Pons (tissue), 1 donor: ENCODE results near the gene ACOT13.
"Not testable (repeated sequence)": the region's sequence is repeated elsewhere in the genome, so short reads cannot be mapped to it uniquely, and the experiment has no call there.

Experiments
- DNase-seq: peaks from one replicate; pipeline ENCODE4 v3.0.0-alpha.2; 2016; ENCODE audit warnings: low spot score

Gene ACOT13

GRCh38 chr6:24731456-24732134 lies 64.7 kb downstream of the ACOT13 start:
- not testable (repeated sequence) for DNase-seq

DNA sequence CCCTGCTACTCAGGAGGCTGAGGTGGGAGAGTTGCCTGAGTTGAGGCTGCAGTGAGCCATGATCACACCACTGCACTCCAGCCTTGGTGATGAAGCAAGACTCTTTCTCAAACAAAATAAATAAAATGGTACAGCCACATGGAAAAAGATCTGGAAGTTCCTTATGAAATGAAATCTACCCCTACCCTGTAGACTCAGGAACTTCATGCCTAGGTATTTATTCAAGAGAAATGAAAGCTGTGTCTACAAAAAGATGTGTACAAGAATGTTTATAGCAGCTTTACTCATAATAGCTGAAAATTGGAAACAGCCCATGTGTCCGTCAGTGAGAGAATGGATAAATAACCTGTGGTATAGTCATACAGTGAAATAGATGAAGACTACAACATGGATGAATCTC lies 67.3 kb downstream of the ACOT13 start:
- no peak for DNase-seq

DNA sequence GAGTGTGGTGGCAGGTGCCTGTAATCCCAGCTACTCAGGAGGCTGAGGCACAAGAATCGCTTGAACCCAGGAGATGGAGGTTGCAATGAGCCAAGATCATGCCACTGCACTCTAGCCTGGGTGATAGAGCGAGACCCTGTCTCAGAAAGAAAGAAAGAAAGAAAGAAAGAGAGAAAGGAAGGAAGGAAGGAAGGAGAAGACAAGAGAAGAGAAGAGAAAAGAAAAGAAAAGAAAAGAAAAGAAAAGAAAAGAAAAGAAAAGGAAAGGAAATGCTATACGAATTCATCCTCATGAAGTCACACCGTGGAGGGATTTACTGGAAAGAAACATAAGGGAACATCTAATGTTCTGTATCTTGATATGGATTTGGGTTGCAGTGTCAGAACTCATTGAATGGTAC lies 67.8 kb downstream of the ACOT13 start:
- not testable (repeated sequence) for DNase-seq

- peak; percentile 33 for DNase-seq
Observed at GRCh38 chr6:24738741-24739140, 71.9 kb downstream of the ACOT13 start.

- DNase-seq, result no peak
Observed at GRCh38 chr6:24740861-24741260, 74.0 kb downstream of the ACOT13 start.

DNA sequence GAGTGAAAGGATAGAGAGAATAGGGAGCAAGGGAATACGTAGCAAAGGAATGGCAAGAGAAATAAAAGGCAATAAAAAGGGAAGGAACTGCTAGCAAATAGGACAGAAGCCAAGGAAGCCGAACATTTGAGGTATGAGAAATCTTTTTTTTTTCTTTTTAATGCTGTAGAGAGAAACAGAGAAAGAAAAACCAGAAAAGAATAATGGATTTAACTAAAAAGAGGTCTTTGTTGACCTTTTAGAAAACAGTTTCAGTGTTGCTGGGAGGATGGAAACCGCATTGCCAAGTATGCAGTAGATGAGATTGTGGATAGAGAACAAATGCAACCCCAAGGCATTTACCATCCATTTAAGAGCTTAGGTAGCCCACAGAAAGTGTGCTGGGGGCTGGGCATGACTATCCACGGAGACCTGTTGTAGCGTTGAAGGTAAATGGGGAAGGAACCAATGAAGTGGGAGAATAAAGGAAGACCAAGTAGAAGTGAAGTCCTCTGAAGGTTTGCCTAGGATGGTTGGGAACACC lies 75.4 kb downstream of the ACOT13 start:
- DNase-seq, result no peak

GRCh38 chr6:24743265-24743943 lies 76.5 kb downstream of the ACOT13 start:
- peak; percentile 68 for DNase-seq

DNA sequence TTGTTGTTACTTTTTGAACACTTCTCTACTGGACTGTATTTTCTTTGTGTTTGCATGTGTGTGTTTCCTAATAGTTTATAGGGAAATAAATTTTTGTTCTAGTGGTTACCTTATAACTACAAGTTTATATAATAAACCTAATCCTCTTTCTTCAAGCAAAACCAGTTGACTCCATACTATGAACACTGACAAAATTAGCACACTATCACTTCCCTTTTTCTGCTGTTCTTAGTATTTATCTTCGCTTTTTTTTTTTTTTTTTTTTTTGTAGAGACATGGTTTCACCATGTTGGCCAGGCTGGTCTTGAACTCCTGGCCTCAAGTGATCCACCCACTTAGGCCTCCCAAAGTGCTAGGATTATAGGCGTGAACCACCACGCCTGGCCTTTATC lies 77.1 kb downstream of the ACOT13 start:
- peak; percentile 45 for DNase-seq

GRCh38 chr6:24744911-24745310 lies 78.0 kb downstream of the ACOT13 start:
- peak; percentile 78 for DNase-seq

DNA sequence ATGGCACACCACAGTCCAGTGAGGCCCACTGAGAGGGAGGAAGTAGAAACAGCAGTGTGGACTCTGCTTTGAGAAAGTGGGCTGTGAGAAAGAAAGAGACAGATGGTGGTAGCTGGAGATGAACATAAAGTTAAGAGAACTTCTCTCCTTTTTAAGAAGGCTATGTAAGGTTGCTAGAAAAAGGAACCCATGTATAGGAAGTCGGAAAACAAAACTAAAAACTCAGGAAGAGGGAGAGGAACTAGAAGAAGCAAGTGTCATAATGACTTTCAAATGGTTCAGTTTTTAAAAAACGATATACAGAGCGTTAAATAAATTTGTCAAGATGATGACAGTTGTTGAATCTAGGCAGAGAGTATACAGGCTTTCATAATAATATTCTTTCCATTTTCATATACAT lies 82.4 kb downstream of the ACOT13 start:
- peak; percentile 63 for DNase-seq

DNA sequence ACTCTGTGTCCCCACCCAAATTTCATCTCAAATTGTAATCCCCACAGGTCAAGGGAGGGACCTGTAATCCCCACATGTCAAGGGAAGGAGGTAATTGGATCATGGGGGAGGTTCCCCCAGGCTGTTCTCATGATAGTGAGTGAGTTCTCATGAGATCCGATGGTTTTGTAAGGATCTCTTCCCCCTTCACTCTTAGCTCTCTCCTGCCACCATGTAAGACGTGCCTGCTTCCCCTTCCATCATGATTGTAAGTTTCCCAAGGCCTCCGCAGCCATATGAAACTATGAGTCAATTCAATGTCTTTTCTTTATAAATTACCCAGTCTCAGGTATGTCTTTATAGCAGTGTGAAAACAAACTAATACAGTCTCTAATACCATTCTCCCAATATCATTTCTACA lies 84.0 kb downstream of the ACOT13 start:
- DNase-seq, result not testable (repeated sequence)

DNA sequence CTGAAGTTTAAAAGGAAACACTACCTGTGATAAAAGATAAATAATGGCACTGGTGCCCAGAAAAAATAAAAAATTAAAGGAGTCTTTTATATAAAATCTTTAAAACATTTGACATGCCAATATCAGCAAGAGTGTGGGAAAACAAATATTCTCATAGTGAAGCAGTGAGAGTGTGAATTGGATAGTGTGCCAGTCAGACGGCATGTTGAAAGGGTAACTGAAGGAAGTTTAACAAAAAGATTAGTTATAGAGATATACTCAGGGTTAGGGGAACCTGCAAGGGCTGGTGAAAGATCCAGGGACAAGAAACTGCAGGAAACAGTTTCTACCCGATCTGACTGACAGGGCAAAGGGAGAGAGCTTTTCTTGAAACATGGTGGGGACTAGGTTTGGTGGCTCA lies 85.6 kb downstream of the ACOT13 start:
- DNase-seq, result no peak

DNA sequence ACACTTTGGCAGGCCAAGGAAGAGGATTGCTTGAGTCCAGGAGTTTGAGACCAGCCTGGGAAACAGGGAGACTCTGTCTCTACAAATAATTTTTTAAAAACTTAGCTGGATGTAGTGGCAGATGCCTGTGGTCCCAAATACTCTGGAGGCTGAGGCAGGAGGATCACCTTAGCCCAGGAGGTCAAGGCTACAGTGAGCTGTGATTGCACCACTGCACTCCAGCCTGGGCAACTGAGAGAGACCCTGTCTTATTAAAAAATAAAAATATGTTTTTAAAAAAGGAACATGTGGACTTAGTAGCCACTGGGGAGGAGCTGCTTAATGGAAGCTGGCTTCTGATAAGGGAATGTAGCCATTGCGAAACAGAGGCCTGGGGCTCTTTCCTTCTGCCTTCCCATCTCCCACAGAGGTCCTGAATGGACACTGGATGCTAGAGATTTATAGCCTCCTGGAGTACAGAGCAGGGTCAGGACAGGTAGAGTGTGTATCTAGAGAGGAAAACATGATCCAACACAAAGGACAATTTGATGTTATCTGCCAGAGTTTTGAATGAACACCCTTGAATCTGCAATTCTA lies 86.1 kb downstream of the ACOT13 start:
- no peak for DNase-seq

- no peak for DNase-seq
Observed at GRCh38 chr6:24753545-24753944, 86.7 kb downstream of the ACOT13 start.

- DNase-seq, result not testable (repeated sequence)
Observed at GRCh38 chr6:24754378-24754777, 87.5 kb downstream of the ACOT13 start.
